Measurements from ENCODE around the gene LARP1.
A peak's percentile ranks its signal among the peaks of the same experiment; 100 is the strongest.

The LARP1 gene

GRCh38 chr5:154762261-154762660, 7.1 kb downstream of the LARP1 start:
- no peak for DNase-seq (ENCODE audit: low read depth)

- DNase-seq (ENCODE audit: low read depth): no peak
Observed at GRCh38 chr5:154762700-154763099, 7.5 kb downstream of the LARP1 start.

DNA sequence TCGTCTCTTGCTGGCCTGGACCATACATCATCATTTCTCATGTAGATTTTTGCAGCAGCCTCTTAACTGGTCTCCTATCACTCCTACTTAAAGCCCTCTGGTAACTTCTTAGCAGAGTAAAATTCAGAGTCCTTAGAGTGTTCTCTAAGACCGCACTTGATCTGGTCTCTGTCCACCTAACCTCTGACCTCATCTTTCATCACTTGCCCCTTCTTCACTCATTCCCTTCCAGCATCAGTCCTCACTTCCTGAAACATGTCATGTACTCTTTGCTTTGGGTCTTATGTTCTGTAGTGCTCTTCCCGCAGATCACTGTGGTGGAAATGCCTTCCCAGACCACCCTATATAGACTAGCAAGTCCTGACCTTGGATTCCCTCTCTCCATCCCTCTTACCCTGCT, 9.8 kb downstream of the LARP1 start:
- no peak for DNase-seq (ENCODE audit: low read depth)

- DNase-seq (ENCODE audit: low read depth): no peak
Observed at GRCh38 chr5:154765396-154765925, 10.3 kb downstream of the LARP1 start.

DNA sequence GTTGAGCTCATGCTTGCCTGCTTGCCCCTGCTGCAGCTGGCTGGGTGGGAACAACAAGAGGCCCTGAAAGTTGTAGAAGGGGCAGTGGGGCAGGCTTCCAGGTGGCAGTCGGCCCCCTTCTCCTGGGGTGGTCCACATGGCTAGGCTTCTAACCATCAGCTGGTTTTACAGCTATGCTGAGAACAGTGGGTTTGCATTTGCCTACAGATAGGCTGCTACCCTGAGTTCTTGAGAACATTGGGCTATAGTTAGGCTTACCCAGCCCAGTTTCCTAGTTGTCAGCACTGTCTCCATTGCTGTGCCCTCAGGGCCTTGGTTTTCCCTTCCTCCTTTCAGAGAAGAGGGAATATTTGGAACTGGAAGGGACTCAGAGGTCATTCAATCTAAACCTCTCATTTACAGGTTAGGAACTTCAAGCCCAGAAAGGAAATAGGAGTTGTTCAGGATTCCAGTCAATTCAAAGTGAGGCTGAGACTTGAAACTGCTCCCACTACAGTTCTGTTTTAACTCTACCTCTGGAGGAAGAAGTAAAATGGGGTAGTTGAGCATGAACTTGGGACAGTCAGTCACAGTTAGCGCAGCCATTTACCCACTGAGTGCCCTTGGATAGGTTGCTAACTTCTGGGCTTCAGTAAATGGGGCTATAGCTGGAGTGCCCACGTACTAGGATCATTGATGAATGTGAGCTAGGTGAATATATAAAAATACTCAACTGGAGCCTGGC, 11.5 kb downstream of the LARP1 start:
- no peak for DNase-seq (ENCODE audit: low read depth)

- no peak for DNase-seq (ENCODE audit: low read depth)
Observed at GRCh38 chr5:154767576-154767975, 12.4 kb downstream of the LARP1 start.

GRCh38 chr5:154768207-154768606, 13.0 kb downstream of the LARP1 start:
- no peak for DNase-seq (ENCODE audit: low read depth)

DNA sequence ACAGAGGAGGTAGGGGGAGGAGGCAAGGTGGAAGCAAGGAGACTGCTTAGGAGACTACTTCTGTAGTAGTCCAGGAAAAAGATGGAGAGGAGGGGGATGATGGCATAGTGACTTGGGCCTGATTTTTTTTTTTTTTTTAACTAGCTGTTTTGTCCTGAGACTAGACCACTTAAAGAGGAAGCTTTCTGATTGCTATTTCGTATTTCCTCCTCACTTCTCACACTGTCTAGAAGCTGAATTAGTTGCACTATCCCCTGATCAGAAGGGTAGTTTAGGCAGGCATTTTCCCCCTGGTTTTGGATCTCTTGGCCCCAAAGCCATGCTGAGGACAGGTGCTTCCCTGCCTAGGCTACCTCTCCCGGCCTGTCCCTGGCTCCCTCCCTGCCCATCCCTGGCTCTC, 14.9 kb downstream of the LARP1 start:
- no peak for DNase-seq (ENCODE audit: low read depth)

DNA sequence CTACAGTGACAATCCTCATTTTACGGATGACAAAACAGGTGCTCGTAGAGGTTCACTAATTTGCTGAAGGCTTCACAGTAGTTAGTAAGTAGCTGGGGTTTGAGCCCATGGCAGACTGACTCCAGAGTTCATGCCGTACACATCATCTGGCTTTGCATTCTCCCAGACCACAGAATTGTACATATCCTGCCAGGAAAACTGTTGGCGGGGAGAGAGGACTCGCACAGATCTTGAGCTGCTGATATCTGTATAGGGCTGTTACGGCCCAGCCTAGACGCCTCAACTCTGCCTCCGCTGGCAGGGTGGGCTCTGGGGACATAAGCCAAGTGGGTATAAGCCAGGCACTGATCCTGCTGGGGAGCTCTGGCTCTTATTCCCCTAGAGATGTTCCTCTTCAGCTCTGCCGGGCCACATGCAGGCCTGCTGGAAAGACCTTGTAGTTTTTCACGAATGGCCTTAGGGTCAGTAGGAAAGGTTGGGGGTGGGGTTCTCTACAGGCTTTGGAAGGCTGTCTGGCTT, 16.3 kb downstream of the LARP1 start:
- peak; percentile 82 for DNase-seq (ENCODE audit: low read depth)

DNA sequence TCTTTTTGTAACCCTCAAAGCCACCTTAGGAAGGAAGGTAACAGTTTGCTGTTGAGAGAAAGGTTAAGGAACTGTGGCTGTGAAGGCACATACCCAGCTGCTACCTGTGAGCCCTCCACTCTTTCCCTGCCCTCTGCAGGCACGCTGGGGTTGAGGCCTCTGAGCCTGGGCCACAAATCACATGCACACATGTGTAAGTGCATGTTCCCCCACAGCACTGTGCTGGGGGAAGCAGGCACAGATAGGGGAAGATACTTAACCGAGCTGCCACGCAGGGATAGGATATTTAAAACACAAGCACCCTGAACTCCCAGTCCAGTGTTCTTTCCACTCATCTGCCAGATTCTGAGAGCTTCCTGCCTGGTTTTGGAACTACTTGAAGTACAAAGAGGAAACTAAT, 18.1 kb downstream of the LARP1 start:
- DNase-seq (ENCODE audit: low read depth): no peak

DNA sequence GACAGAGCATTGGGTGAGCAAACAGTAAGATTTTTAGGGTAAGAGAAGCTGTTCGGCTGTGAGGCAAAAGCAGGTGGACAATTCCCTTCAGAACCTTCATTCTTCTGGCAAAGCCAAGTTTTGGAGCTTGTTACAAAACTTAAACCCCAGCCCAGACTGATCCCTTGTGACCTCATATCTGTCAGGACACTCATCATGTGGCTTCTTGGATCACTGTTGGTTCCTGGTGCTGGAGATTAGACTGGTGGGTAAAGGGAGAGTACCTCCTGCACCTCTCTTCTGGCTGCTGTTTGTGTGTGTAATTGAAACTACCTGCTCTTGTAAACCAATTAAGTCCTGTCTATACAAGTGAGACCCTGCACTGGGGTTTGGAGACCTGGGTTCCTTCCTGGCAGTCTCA, 21.0 kb downstream of the LARP1 start:
- no peak for DNase-seq (ENCODE audit: low read depth)

- DNase-seq (ENCODE audit: low read depth): peak; percentile 34
Observed at GRCh38 chr5:154778534-154778933, 23.4 kb downstream of the LARP1 start.

DNA sequence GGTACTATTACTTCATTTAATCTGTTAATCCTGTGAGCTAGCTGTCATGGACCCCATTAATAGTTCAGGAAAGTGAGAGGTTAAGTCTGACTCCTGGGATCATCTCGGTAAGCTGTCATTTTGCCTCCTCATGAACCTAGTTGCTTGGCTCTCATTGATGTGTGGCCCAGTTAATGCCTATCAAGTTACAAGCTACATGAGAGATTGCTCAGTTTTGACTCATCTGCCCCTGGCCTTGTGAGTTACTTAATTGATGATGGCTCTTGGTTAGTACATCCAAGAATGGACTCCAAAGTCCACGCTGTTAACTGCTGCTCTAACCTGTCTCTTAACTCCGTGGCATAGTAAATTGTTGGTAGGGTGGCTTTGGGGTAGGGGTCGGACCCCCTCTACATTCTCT, 23.9 kb downstream of the LARP1 start:
- peak; percentile 80 for DNase-seq (ENCODE audit: low read depth)

GRCh38 chr5:154780128-154780527, 25.0 kb downstream of the LARP1 start:
- no peak for DNase-seq (ENCODE audit: low read depth)

DNA sequence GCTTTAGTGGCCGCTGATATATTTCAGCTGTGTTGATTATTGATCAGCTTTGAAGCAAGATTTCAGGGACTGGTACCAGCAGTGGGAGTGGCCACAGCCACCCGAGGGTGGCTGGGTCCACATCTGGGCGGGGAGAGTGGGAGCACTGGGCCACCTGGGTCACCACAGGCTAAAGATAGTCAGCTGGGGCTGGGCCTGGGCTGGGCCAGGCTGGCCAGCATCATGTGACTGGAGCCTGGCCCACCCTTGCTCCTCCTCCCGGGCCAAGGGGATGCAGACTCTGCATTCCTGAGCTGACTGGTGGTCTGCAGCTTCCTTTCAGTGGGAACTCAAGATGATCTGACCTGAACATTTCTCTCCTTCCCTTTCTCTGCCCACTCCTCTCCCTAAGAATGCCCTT, 27.1 kb downstream of the LARP1 start:
- DNase-seq (ENCODE audit: low read depth): no peak

GRCh38 chr5:154782812-154783592, 27.8 kb downstream of the LARP1 start:
- DNase-seq (ENCODE audit: low read depth): peak; percentile 15

- no peak for DNase-seq (ENCODE audit: low read depth)
Observed at GRCh38 chr5:154783774-154784460, 28.7 kb downstream of the LARP1 start.

GRCh38 chr5:154784856-154785255, 29.7 kb downstream of the LARP1 start:
- DNase-seq (ENCODE audit: low read depth): no peak

DNA sequence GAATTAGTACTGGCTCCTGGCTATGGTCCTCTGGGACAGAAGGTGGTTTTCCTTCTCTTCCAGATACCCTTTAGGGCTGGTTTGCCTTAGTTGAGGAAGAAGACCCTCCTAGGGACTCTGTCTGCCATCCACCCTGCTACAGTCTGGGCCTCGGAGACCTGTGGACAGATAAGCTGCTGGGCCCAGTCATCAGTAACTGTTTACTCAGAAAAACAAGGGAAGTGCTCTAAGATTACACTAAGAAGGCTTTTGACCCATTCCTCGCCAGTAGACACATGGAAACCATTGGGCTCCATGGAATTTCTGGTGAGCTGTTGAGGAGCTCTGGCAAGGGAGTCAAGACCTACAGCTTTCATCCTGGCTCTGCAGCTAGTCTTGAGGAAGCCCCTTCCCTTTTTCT, 31.2 kb downstream of the LARP1 start:
- DNase-seq (ENCODE audit: low read depth): peak; percentile 29

GRCh38 chr5:154788212-154788611, 33.0 kb downstream of the LARP1 start:
- DNase-seq (ENCODE audit: low read depth): no peak

DNA sequence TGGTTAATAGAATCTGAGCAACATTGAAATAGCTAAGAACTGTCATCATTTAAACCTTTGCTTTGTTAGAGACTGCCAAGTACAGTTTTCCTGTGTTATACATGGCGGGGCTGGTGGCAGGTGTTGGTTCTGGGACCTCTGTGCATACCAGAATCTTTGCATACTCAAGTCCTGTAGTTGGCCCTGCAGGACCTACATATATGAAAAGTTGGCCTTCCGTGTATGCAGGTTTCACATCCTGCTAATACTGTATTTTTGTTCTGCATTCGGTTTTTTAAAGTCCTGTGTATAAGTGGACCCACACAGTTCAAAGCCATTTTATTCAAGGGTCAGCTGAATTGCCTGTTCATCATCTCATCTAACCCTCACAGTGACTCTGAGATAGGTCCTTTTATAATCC, 36.4 kb downstream of the LARP1 start:
- DNase-seq (ENCODE audit: low read depth): no peak
